Adrenal gland (tissue), 5 donors: ENCODE results near the gene ANXA1.

Source experiments
- POLR2A ChIP-seq, 2 donors: fragments of 450-650 bp; IDR thresholded peaks; one replicate each; pipeline ENCODE4 v1.6.1; 2017; ENCODE audit warnings: antibody characterized with exemption in 2 of 2, mild to moderate bottlenecking in 2 of 2, moderate library complexity in 1 of 2
- TF ChIP-seq, protein P1 (sequence below), 6 experiments: fragments of 450-650 bp in 4 of 6; fragments of 200-600 bp in 2 of 6; sonication (generic) in 1 of 6; IDR thresholded peaks; 1 replicate in 5 of 6; 2 replicates in 1 of 6; pipeline versions ENCODE4 v1.5.1 to v1.8.0; 2016 to 2021; ENCODE audit warnings: antibody characterized with exemption in 6 of 6, mild to moderate bottlenecking in 2 of 6, moderate library complexity in 1 of 6
- donor health status: DM: no; HTN: no; CAD: no.

DNA sequence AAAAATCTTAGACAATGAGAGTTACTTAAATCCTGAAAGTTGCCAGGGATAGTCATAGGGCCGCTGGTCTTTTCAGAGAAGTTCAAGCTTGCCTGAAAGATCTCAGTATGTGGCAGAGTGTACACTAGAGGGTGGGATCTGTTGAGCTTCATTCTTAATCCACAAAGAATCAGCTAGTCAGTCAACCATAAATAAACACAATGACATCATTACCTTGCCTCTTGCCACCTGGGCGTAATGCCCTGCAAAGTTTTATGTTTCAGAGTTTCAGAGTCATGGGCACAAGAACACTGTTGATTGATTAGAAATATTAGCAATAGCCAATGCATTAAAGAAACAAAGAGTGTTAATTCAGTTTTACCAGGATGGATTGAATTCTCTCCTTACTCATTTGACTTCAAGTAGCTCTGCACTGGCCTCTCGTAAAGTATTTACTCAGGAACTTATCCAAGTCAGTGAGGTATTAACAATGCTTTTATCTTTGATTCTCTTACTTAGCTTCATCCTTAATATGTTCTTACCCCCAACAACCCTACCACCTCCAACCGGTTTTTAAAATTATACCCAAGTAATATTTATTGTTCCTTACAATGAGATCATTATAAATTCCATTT is 14.3 kb upstream of the ANXA1 start:
- TF ChIP-seq, protein P1, sequence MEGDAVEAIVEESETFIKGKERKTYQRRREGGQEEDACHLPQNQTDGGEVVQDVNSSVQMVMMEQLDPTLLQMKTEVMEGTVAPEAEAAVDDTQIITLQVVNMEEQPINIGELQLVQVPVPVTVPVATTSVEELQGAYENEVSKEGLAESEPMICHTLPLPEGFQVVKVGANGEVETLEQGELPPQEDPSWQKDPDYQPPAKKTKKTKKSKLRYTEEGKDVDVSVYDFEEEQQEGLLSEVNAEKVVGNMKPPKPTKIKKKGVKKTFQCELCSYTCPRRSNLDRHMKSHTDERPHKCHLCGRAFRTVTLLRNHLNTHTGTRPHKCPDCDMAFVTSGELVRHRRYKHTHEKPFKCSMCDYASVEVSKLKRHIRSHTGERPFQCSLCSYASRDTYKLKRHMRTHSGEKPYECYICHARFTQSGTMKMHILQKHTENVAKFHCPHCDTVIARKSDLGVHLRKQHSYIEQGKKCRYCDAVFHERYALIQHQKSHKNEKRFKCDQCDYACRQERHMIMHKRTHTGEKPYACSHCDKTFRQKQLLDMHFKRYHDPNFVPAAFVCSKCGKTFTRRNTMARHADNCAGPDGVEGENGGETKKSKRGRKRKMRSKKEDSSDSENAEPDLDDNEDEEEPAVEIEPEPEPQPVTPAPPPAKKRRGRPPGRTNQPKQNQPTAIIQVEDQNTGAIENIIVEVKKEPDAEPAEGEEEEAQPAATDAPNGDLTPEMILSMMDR (IDR thresholded peaks at IDR 0.05), result no peak
- TF ChIP-seq POLR2A (IDR thresholded peaks at IDR 0.05), result no peak
